Ascending aorta (tissue), 2 donors: ENCODE data around the gene PBX3. TPM values are rescaled to one million over a fixed set of nuclear protein-coding genes. Genes with fewer than 3 reads are reported as not detected.

ENCODE experiments used
- DNase-seq, 2 donors: peaks; one replicate each; pipeline ENCODE4 v3.0.0-alpha.2; 2019; ENCODE audit warnings: low spot score in 2 of 2
- H3K27ac ChIP-seq, 2 donors: fragments of 200-600 bp; sonication (generic); one replicate each; pipeline ENCODE4 v1.5.1; 2016 to 2017; ENCODE audit warnings: mild to moderate bottlenecking in 1 of 2
- H3K27me3 ChIP-seq: fragments of 200-600 bp; sonication (generic); one replicate; pipeline ENCODE4 v1.5.1; 2017
- H3K36me3 ChIP-seq, 2 donors: fragments of 200-600 bp; sonication (generic); one replicate each; pipeline ENCODE4 v1.5.1; 2016
- H3K4me1 ChIP-seq, 2 donors: fragments of 200-600 bp; sonication (generic); one replicate each; pipeline ENCODE4 v1.5.1; 2016 to 2017; ENCODE audit warnings: mild to moderate bottlenecking in 1 of 2
- H3K4me3 ChIP-seq, 2 donors: fragments of 200-600 bp; sonication (generic); one replicate each; pipeline ENCODE4 v1.5.1; 2016 to 2017; ENCODE audit warnings: mild to moderate bottlenecking in 1 of 2
- H3K9me3 ChIP-seq, 2 donors: fragments of 200-600 bp; sonication (generic); one replicate each; pipeline ENCODE4 v1.5.1; 2016
- CTCF ChIP-seq, 3 experiments: fragments of 200-600 bp in 2 of 3; fragments of 450-650 bp in 1 of 3; sonication (generic) in 2 of 3; IDR thresholded peaks; one replicate each; pipeline ENCODE4 v1.5.1; 2016 to 2019; ENCODE audit warnings: antibody characterized with exemption in 3 of 3, mild to moderate bottlenecking in 1 of 3, moderate library complexity in 1 of 3
- intact Hi-C: fragments of 100-400 bp; cut with DNase I; formaldehyde crosslinking; loops from one replicate; pipeline ENCODE4 v1.15.1; 2023
- total RNA-seq: library from RNA; depleted of rRNA; stranded (reverse); fragments of >200 nt; gene quantifications from one replicate; pipeline ENCODE4 v1.1.0, GENCODE V29; 2016

The PBX3 gene
- total RNA-seq, 1 donor from 2014 or later, result 24.3 TPM

GRCh38 chr9:125705893-125706292 is 41.3 kb upstream of the PBX3 start:
- intact Hi-C loops, result no loop called here
- H3K27me3 ChIP-seq, result no peaks in the 10 kb centered on the region
- no peaks in the 10 kb centered on the region for H3K36me3 ChIP-seq
- H3K27ac ChIP-seq, result no peak overlapping the region
- no peak for DNase-seq
- TF ChIP-seq CTCF (IDR thresholded peaks at IDR 0.05), result no peak
- H3K4me1 ChIP-seq, result peaks cover 0 to 12% of the 10 kb centered on the region in 2 donors
- no peaks in the 10 kb centered on the region for H3K9me3 ChIP-seq
- H3K4me3 ChIP-seq, result peak overlapping the region in 1 of 2 donors; percentile 90

GRCh38 chr9:125706651-125707471 is 40.3 kb upstream of the PBX3 start, which contains the start of gene MAPKAP1:
Gene MAPKAP1 (minus strand): TSS chr9:125707208. CDS start chr9:125672574, 34,634 bp downstream.
- peak within 1 kb of the TSS; percentile 64 to 66 for H3K27ac ChIP-seq
- intact Hi-C loops, result loop anchor here (1.0 kb wide), 1 partner anchor 39 kb away; no protein-coding TSS in a partner anchor
- H3K36me3 ChIP-seq, result no peaks in the 10 kb centered on the region
- no peaks in the 10 kb centered on the region for H3K9me3 ChIP-seq
- peak; percentile 83 to 98 for DNase-seq
- peak within 1 kb of the TSS; percentile 85 to 90 for H3K4me3 ChIP-seq
- H3K27me3 ChIP-seq, result no peaks in the 10 kb centered on the region
- TF ChIP-seq CTCF (IDR thresholded peaks at IDR 0.05), result no peak
- peaks cover 0 to 12% of the 10 kb centered on the region in 2 donors for H3K4me1 ChIP-seq

- peak overlapping the region; percentile 85 to 90 for H3K4me3 ChIP-seq
- intact Hi-C loops, result loop anchor here (1.0 kb wide), 1 partner anchor 39 kb away; no protein-coding TSS in a partner anchor
- no peak for TF ChIP-seq CTCF (IDR thresholded peaks at IDR 0.05)
- H3K4me1 ChIP-seq, result peaks cover 0 to 12% of the 10 kb centered on the region in 2 donors
- DNase-seq, result no peak
- H3K27me3 ChIP-seq, result no peaks in the 10 kb centered on the region
- H3K27ac ChIP-seq, result peak overlapping the region; percentile 64 to 66
- H3K9me3 ChIP-seq, result no peaks in the 10 kb centered on the region
- H3K36me3 ChIP-seq, result no peaks in the 10 kb centered on the region
Measured at GRCh38 chr9:125707472-125707804, 39.7 kb upstream of the PBX3 start.

- H3K4me1 ChIP-seq, result no peaks in the 10 kb centered on the region
- intact Hi-C loops, result no loop called here
- DNase-seq, result no peak
- no peaks in the 10 kb centered on the region for H3K9me3 ChIP-seq
- no peak for TF ChIP-seq CTCF (IDR thresholded peaks at IDR 0.05)
- H3K36me3 ChIP-seq, result no peaks in the 10 kb centered on the region
- no peaks in the 10 kb centered on the region for H3K27me3 ChIP-seq
- no peak overlapping the region for H3K27ac ChIP-seq
- no peak overlapping the region for H3K4me3 ChIP-seq
Measured at GRCh38 chr9:125726456-125727132, 20.6 kb upstream of the PBX3 start.

- no peak for TF ChIP-seq CTCF (IDR thresholded peaks at IDR 0.05)
- intact Hi-C loops, result no loop called here
- no peaks in the 10 kb centered on the region for H3K4me1 ChIP-seq
- no peak for DNase-seq
- no peaks in the 10 kb centered on the region for H3K9me3 ChIP-seq
- H3K27ac ChIP-seq, result no peak overlapping the region
- H3K27me3 ChIP-seq, result no peaks in the 10 kb centered on the region
- no peaks in the 10 kb centered on the region for H3K36me3 ChIP-seq
- no peak overlapping the region for H3K4me3 ChIP-seq
Measured at GRCh38 chr9:125730168-125730567, 17.0 kb upstream of the PBX3 start.
